ENCODE results near the gene TEDC1. TPM values are rescaled to one million over a fixed set of nuclear protein-coding genes. Genes with fewer than 3 reads are reported as not detected.

The TEDC1 gene
- total RNA-seq, 3 donors from 2014 or later (not counting 1 experiment from before 2014, with no cell fraction given): 70.0 to 233 (median 112) TPM

- Histone ChIP-seq H3K36me3 (ENCODE audit: control insufficient read depth, insufficient read depth, low read length) (no peaks in the 10 kb centered on the region), H3K4me3 (ENCODE audit: low read length) (no peak overlapping the region), H3K27me3 (ENCODE audit: control insufficient read depth, insufficient read depth, low read length) (peaks cover 24% of the 10 kb centered on the region), H3K27ac (ENCODE audit: low read length) (no peak overlapping the region), H3K4me1 (ENCODE audit: control insufficient read depth, insufficient read depth, low read length) (peaks cover 62% of the 10 kb centered on the region), H3K9me3 (ENCODE audit: control insufficient read depth, insufficient read depth, low read length) (no peaks in the 10 kb centered on the region)
- Mint-ChIP-seq H3K27ac (peak overlapping the region in 1 of 2 donors; percentile 89), H3K4me1 (peaks cover 6 to 39% of the 10 kb centered on the region in 2 donors), H3K27me3 (ENCODE audit: low read depth in 2 of 2) (peaks cover 0 to 9% of the 10 kb centered on the region in 2 donors), H3K4me3 (peak overlapping the region; percentile 50), H3K36me3 (no peaks in the 10 kb centered on the region), H3K9me3 (no peaks in the 10 kb centered on the region)
- intact Hi-C loops (cut with micrococcal nuclease): no loop called here
- WGBS (ENCODE audit: insufficient coverage): 51% methylated on average over 21 of the region's 21 CpGs
- no peak for DNase-seq
- no peak for TF ChIP-seq CTCF (IDR thresholded peaks at IDR 0.05)
- ATAC-seq: no peak
Measured at GRCh38 chr14:105476097-105476830, 14.8 kb upstream of the TEDC1 start.

GRCh38 chr14:105476831-105477659 is 14.0 kb upstream of the TEDC1 start:
- Histone ChIP-seq H3K9me3 (ENCODE audit: control insufficient read depth, insufficient read depth, low read length) (no peaks in the 10 kb centered on the region), H3K27ac (ENCODE audit: low read length) (no peak overlapping the region), H3K36me3 (ENCODE audit: control insufficient read depth, insufficient read depth, low read length) (no peaks in the 10 kb centered on the region), H3K4me3 (ENCODE audit: low read length) (no peak overlapping the region), H3K4me1 (ENCODE audit: control insufficient read depth, insufficient read depth, low read length) (peaks cover 70% of the 10 kb centered on the region), H3K27me3 (ENCODE audit: control insufficient read depth, insufficient read depth, low read length) (peaks cover 24% of the 10 kb centered on the region)
- DNase-seq (peak in 1 of 2 donors; percentile 21), ATAC-seq (no peak)
- Mint-ChIP-seq H3K27me3 (ENCODE audit: low read depth in 2 of 2) (peaks cover 0 to 9% of the 10 kb centered on the region in 2 donors), H3K27ac (peak overlapping the region; percentile 81 to 89), H3K9me3 (no peaks in the 10 kb centered on the region), H3K4me3 (peak overlapping the region; percentile 68), H3K4me1 (peaks cover 7 to 46% of the 10 kb centered on the region in 2 donors), H3K36me3 (no peaks in the 10 kb centered on the region)
- no peak for TF ChIP-seq CTCF (IDR thresholded peaks at IDR 0.05)
- whole genome bisulfite sequencing (ENCODE audit: insufficient coverage): 50% methylated on average over 16 of the region's 16 CpGs
- intact Hi-C loops (cut with micrococcal nuclease): no loop called here

- Histone ChIP-seq H3K4me1 (ENCODE audit: control insufficient read depth, insufficient read depth, low read length) (peaks cover 77% of the 10 kb centered on the region), H3K9me3 (ENCODE audit: control insufficient read depth, insufficient read depth, low read length) (no peaks in the 10 kb centered on the region), H3K36me3 (ENCODE audit: control insufficient read depth, insufficient read depth, low read length) (no peaks in the 10 kb centered on the region), H3K4me3 (ENCODE audit: low read length) (no peak overlapping the region), H3K27ac (ENCODE audit: low read length) (peak overlapping the region; percentile 57), H3K27me3 (ENCODE audit: control insufficient read depth, insufficient read depth, low read length) (peaks cover 24% of the 10 kb centered on the region)
- DNase-seq (peak in 1 of 2 donors; percentile 88), ATAC-seq (peak; percentile 8 to 31 (median 26))
- Mint-ChIP-seq H3K36me3 (no peaks in the 10 kb centered on the region), H3K4me3 (peak overlapping the region; percentile 68), H3K4me1 (peaks cover 12 to 54% of the 10 kb centered on the region in 2 donors), H3K27ac (peak overlapping the region; percentile 81 to 89), H3K27me3 (ENCODE audit: low read depth in 2 of 2) (peaks cover 0 to 9% of the 10 kb centered on the region in 2 donors), H3K9me3 (no peaks in the 10 kb centered on the region)
- TF ChIP-seq CTCF (IDR thresholded peaks at IDR 0.05): no peak
- intact Hi-C loops (cut with micrococcal nuclease): no loop called here
- WGBS (ENCODE audit: insufficient coverage): 10% methylated on average over 52 of the region's 56 CpGs
Measured at GRCh38 chr14:105477660-105478397, 13.2 kb upstream of the TEDC1 start.

Measured in natural killer cell (primary cell).